ENCODE measurements around the gene ANXA3. TPM values are rescaled to one million over a fixed set of nuclear protein-coding genes. Genes with fewer than 3 reads are reported as not detected.

The ANXA3 gene
- total and polyA plus RNA-seq, 2 donors (not counting 3 experiments of a cell fraction or from before 2014, with no cell fraction given): 52.9 to 78.4 TPM

DNA sequence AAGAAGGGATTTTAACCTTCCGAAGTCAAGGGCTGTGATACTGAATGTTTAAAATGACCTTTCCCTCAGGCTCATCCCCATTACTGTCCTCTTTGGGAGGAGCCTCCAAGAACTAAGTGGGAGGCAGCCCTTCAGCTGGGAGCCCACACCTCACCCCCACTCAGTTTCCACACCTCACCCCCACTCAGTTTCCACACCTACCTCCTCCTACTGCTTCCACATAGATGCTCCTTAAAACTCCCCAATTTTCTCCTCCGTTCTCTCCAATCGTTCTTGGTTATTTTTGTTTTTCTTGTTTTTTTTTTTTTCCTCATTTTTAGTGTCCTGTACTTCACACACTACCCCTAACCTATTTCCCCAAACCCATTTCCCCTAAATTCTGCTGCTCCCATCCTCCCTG, 31.6 kb upstream of the ANXA3 start:
- H3K79me2 ChIP-seq (ENCODE audit: control insufficient read depth, insufficient read depth, low read length): no peaks in the 10 kb centered on the region
- intact Hi-C loops (cut with micrococcal nuclease): loop anchor here (5.0 to 10.0 kb wide), 2 partner anchors 72 to 695 kb away; no protein-coding TSS in a partner anchor
- ChIA-PET POLR2A (no interaction called here), CTCF (no interaction called here)
- no peaks in the 10 kb centered on the region for H3K9me1 ChIP-seq (replicated peaks; ENCODE audit: control insufficient read depth, extremely low read depth, insufficient read depth, low read length)
- H3K4me3 ChIP-seq (replicated peaks in 1 of 3; ENCODE audit: insufficient read depth in 1 of 3, low read depth in 1 of 3, low read length in 3 of 3): no peak overlapping the region
- H3K4me2 ChIP-seq (ENCODE audit: insufficient read depth, low read length): no peak overlapping the region
- no peak overlapping the region for H3K9ac ChIP-seq (replicated peaks; ENCODE audit: extremely low read depth, insufficient read depth, low read length)
- DNase-seq (ENCODE audit: low read depth, low spot score) (no peak), FAIRE-seq (no peak)
- no peak overlapping the region for H2AFZ ChIP-seq (ENCODE audit: low read depth, low read length)
- no peaks in the 10 kb centered on the region for H3K36me3 ChIP-seq (ENCODE audit: control insufficient read depth in 2 of 2, extremely low read depth in 1 of 2, insufficient read depth in 2 of 2, low read length in 2 of 2)
- BruUV-seq (replicated peaks): no TSS peak
- TF ChIP-seq EZH2 (IDR thresholded peaks at IDR 0.05; ENCODE audit: borderline replicate concordance, low read depth, low read length, severe bottlenecking) (no peak), FOS (IDR thresholded peaks at IDR 0.05; ENCODE audit: borderline replicate concordance, insufficient read depth, low read length) (no peak), MYC (IDR thresholded peaks at IDR 0.05; ENCODE audit: low read depth, low read length) (no peak)
- no peaks in the 10 kb centered on the region for H3K27me3 ChIP-seq (ENCODE audit: control insufficient read depth in 2 of 2, insufficient read depth in 2 of 2, low read length in 2 of 2)
- no peak overlapping the region for H3K27ac ChIP-seq (ENCODE audit: insufficient read depth, low read depth, low read length)
- no peaks in the 10 kb centered on the region for H3K9me3 ChIP-seq (replicated peaks; ENCODE audit: control insufficient read depth, insufficient read depth, low read length)
- H4K20me1 ChIP-seq (replicated peaks; ENCODE audit: control insufficient read depth, extremely low read depth, insufficient read depth, low read length): no peaks in the 10 kb centered on the region
- H3K4me1 ChIP-seq (ENCODE audit: control insufficient read depth, extremely low read depth, insufficient read depth, low read length): peaks cover 8% of the 10 kb centered on the region
- dilution Hi-C loops (cut with MboI; ENCODE audit: extremely low pct_ligation_motif_present, low sequenced_read_pairs): no loop called here

DNA sequence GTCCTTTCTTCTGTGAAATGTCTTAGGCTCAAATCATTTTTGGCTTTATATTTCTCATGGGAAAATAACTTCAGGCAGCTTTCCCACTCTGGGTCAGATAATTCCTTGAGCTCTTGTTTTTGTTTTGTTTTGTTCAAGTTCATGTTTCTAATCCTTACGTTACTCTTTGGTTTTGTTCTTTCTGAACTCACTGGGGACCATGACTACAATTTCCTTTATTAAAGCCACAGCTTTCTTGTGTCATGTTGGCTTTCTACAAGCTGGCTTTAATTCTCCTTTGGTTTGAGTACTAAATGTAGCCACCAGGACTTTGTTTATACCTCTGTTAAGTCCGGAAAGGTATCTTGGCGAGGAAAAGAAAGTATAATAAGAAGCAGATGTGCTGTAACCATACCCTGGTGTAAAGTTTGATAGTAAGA, 30.8 kb upstream of the ANXA3 start:
- H3K27me3 ChIP-seq (ENCODE audit: control insufficient read depth in 2 of 2, insufficient read depth in 2 of 2, low read length in 2 of 2): no peaks in the 10 kb centered on the region
- peak; percentile 12 for FAIRE-seq
- H3K36me3 ChIP-seq (ENCODE audit: control insufficient read depth in 2 of 2, extremely low read depth in 1 of 2, insufficient read depth in 2 of 2, low read length in 2 of 2): no peaks in the 10 kb centered on the region
- no peaks in the 10 kb centered on the region for H4K20me1 ChIP-seq (replicated peaks; ENCODE audit: control insufficient read depth, extremely low read depth, insufficient read depth, low read length)
- intact Hi-C loops (cut with micrococcal nuclease): no loop called here
- BruUV-seq (replicated peaks): no TSS peak
- dilution Hi-C loops (cut with MboI; ENCODE audit: extremely low pct_ligation_motif_present, low sequenced_read_pairs): no loop called here
- CTCF ChIA-PET: no interaction called here
- H3K27ac ChIP-seq (ENCODE audit: insufficient read depth, low read depth, low read length): no peak overlapping the region
- TF ChIP-seq POLR2AphosphoS5 (IDR thresholded peaks at IDR 0.05; ENCODE audit: insufficient read depth, low read depth, low read length) (no peak), MYC (IDR thresholded peaks at IDR 0.05; ENCODE audit: low read depth, low read length) (no peak), JUN (IDR thresholded peaks at IDR 0.05; ENCODE audit: borderline replicate concordance, insufficient read depth, insufficient read length, low read depth) (no peak), GATA2 (IDR thresholded peaks at IDR 0.05; ENCODE audit: insufficient read depth, insufficient read length, low read depth, low read length) (no peak), EZH2 (IDR thresholded peaks at IDR 0.05; ENCODE audit: borderline replicate concordance, low read depth, low read length, severe bottlenecking) (no peak), FOS (IDR thresholded peaks at IDR 0.05; ENCODE audit: borderline replicate concordance, insufficient read depth, low read length) (no peak), POLR2A (IDR thresholded peaks at IDR 0.05; ENCODE audit: low read depth, low read length) (no peak)
- TF ChIP-seq, protein P1, sequence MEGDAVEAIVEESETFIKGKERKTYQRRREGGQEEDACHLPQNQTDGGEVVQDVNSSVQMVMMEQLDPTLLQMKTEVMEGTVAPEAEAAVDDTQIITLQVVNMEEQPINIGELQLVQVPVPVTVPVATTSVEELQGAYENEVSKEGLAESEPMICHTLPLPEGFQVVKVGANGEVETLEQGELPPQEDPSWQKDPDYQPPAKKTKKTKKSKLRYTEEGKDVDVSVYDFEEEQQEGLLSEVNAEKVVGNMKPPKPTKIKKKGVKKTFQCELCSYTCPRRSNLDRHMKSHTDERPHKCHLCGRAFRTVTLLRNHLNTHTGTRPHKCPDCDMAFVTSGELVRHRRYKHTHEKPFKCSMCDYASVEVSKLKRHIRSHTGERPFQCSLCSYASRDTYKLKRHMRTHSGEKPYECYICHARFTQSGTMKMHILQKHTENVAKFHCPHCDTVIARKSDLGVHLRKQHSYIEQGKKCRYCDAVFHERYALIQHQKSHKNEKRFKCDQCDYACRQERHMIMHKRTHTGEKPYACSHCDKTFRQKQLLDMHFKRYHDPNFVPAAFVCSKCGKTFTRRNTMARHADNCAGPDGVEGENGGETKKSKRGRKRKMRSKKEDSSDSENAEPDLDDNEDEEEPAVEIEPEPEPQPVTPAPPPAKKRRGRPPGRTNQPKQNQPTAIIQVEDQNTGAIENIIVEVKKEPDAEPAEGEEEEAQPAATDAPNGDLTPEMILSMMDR (IDR thresholded peaks at IDR 0.05; ENCODE audit: extremely low read depth in 1 of 2, insufficient read depth in 1 of 2, low read depth in 1 of 2, low read length in 2 of 2): no peak
- TF ChIP-seq, protein P2, sequence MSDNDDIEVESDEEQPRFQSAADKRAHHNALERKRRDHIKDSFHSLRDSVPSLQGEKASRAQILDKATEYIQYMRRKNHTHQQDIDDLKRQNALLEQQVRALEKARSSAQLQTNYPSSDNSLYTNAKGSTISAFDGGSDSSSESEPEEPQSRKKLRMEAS (IDR thresholded peaks at IDR 0.05; ENCODE audit: insufficient read depth, insufficient read length): no peak
- POLR2A ChIA-PET: no interaction called here
- H3K4me2 ChIP-seq (ENCODE audit: insufficient read depth, low read length): no peak overlapping the region
- no peaks in the 10 kb centered on the region for H3K9me3 ChIP-seq (replicated peaks; ENCODE audit: control insufficient read depth, insufficient read depth, low read length)
- no peaks in the 10 kb centered on the region for H3K9me1 ChIP-seq (replicated peaks; ENCODE audit: control insufficient read depth, extremely low read depth, insufficient read depth, low read length)
- no peak for DNase-seq (ENCODE audit: low read depth, low spot score)
- H3K4me3 ChIP-seq (replicated peaks in 1 of 3; ENCODE audit: insufficient read depth in 1 of 3, low read depth in 1 of 3, low read length in 3 of 3): no peak overlapping the region
- peaks cover 8% of the 10 kb centered on the region for H3K4me1 ChIP-seq (ENCODE audit: control insufficient read depth, extremely low read depth, insufficient read depth, low read length)
- H3K79me2 ChIP-seq (ENCODE audit: control insufficient read depth, insufficient read depth, low read length): no peaks in the 10 kb centered on the region
- H3K9ac ChIP-seq (replicated peaks; ENCODE audit: extremely low read depth, insufficient read depth, low read length): no peak overlapping the region
- no peak overlapping the region for H2AFZ ChIP-seq (ENCODE audit: low read depth, low read length)
